Activated naive CD4-positive, alpha-beta T cell treated with anti-CD3 and anti-CD28 coated beads, Interleukin-2, amount 50 U/mL, for 16 hours (primary cell): Measurements from ENCODE around the gene PALM.
A peak's percentile ranks its signal among the peaks of the same experiment; 100 is the strongest.

ENCODE experiments used
- DNase-seq: peaks from one replicate; pipeline ENCODE4 v3.0.0-alpha.2; 2020

PALM gene

GRCh38 chr19:752652-753517 is 44.1 kb downstream of the PALM start:
- no peak for DNase-seq

- DNase-seq, result no peak
Observed at GRCh38 chr19:754530-754929, 45.8 kb downstream of the PALM start.

GRCh38 chr19:755063-755462 is 46.3 kb downstream of the PALM start:
- no peak for DNase-seq

- peak; percentile 19 for DNase-seq
Observed at GRCh38 chr19:756236-756635, 47.5 kb downstream of the PALM start.

GRCh38 chr19:756821-757688 is 48.3 kb downstream of the PALM start:
- no peak for DNase-seq

- DNase-seq, result no peak
Observed at GRCh38 chr19:757811-758668, 49.3 kb downstream of the PALM start.

- no peak for DNase-seq
Observed at GRCh38 chr19:763181-763580, 54.4 kb downstream of the PALM start.

- DNase-seq, result no peak
Observed at GRCh38 chr19:763869-764268, 55.1 kb downstream of the PALM start.

- DNase-seq, result no peak
Observed at GRCh38 chr19:764301-764700, 55.6 kb downstream of the PALM start.

GRCh38 chr19:765179-765738 is 56.5 kb downstream of the PALM start:
- DNase-seq, result no peak

GRCh38 chr19:768424-768823 is 59.7 kb downstream of the PALM start:
- DNase-seq, result no peak

- no peak for DNase-seq
Observed at GRCh38 chr19:769616-770015, 60.9 kb downstream of the PALM start.

GRCh38 chr19:771332-771785 is 62.6 kb downstream of the PALM start:
- DNase-seq, result peak; percentile 43

GRCh38 chr19:772063-772462 is 63.3 kb downstream of the PALM start:
- DNase-seq, result no peak

GRCh38 chr19:772730-773436 is 64.1 kb downstream of the PALM start:
- no peak for DNase-seq

- no peak for DNase-seq
Observed at GRCh38 chr19:776549-776948, 67.8 kb downstream of the PALM start.

GRCh38 chr19:778910-779653 is 70.3 kb downstream of the PALM start:
- no peak for DNase-seq

GRCh38 chr19:780935-781334 is 72.2 kb downstream of the PALM start:
- no peak for DNase-seq

- no peak for DNase-seq
Observed at GRCh38 chr19:781800-782184, 73.1 kb downstream of the PALM start.

- no peak for DNase-seq
Observed at GRCh38 chr19:782185-782877, 73.6 kb downstream of the PALM start.
